Mucosa of rectum (tissue), 2 donors: Measurements from ENCODE around the gene EPHA2.

Source experiments
- H3K27ac ChIP-seq, 2 donors: one replicate each; pipeline ENCODE4 v1.7.0; 2013; ENCODE audit warnings: inconsistent platforms in 2 of 2, low read depth in 2 of 2, low read length in 2 of 2
- H3K27me3 ChIP-seq, 2 donors: one replicate each; pipeline ENCODE4 v1.7.0; 2013; ENCODE audit warnings: low read length in 2 of 2; ENCODE audit not compliant: control insufficient read depth in 2 of 2, insufficient read depth in 2 of 2
- H3K36me3 ChIP-seq, 2 donors: one replicate each; pipeline ENCODE4 v1.7.0; 2013; ENCODE audit warnings: low read length in 2 of 2; ENCODE audit not compliant: control insufficient read depth in 2 of 2, insufficient read depth in 2 of 2
- H3K4me1 ChIP-seq, 2 donors: one replicate each; pipeline ENCODE4 v1.7.0; 2013; ENCODE audit warnings: low read length in 2 of 2, mild to moderate bottlenecking in 1 of 2; ENCODE audit not compliant: control insufficient read depth in 2 of 2, insufficient read depth in 2 of 2
- H3K4me3 ChIP-seq, 2 donors: one replicate each; pipeline ENCODE4 v1.7.0; 2013; ENCODE audit warnings: low read length in 2 of 2
- H3K9ac ChIP-seq, 2 donors: one replicate each; pipeline ENCODE4 v1.7.0; 2013; ENCODE audit warnings: low read length in 2 of 2, low read depth in 1 of 2, mild to moderate bottlenecking in 1 of 2
- H3K9me3 ChIP-seq, 2 donors: one replicate each; pipeline ENCODE4 v1.7.0; 2013; ENCODE audit warnings: low read length in 2 of 2; ENCODE audit not compliant: control insufficient read depth in 2 of 2
- donor health status: healthy.
- donor health status: Normal muscosa, but diverticular disease.

The EPHA2 gene

GRCh38 chr1:16138772-16139221, 17.1 kb downstream of the EPHA2 start:
- Histone ChIP-seq H3K9ac (no peak overlapping the region), H3K27me3 (no peaks in the 10 kb centered on the region), H3K27ac (no peak overlapping the region), H3K4me1 (peaks cover 8% of the 10 kb centered on the region in 2 donors), H3K36me3 (peaks cover 16 to 28% of the 10 kb centered on the region in 2 donors), H3K4me3 (no peak overlapping the region), H3K9me3 (no peaks in the 10 kb centered on the region)

GRCh38 chr1:16137890-16138467, 17.9 kb downstream of the EPHA2 start:
- Histone ChIP-seq H3K36me3 (peaks cover 20 to 33% of the 10 kb centered on the region in 2 donors), H3K4me3 (no peak overlapping the region), H3K27me3 (no peaks in the 10 kb centered on the region), H3K27ac (no peak overlapping the region), H3K4me1 (peaks cover 0 to under 1% of the 10 kb centered on the region in 2 donors), H3K9me3 (no peaks in the 10 kb centered on the region), H3K9ac (no peak overlapping the region)

GRCh38 chr1:16135501-16135900, 20.4 kb downstream of the EPHA2 start:
- no peaks in the 10 kb centered on the region for H3K27me3 ChIP-seq
- no peak overlapping the region for H3K4me3 ChIP-seq
- peaks cover 31 to 52% of the 10 kb centered on the region in 2 donors for H3K36me3 ChIP-seq
- no peaks in the 10 kb centered on the region for H3K4me1 ChIP-seq
- no peak overlapping the region for H3K9ac ChIP-seq
- no peaks in the 10 kb centered on the region for H3K9me3 ChIP-seq
- H3K27ac ChIP-seq = no peak overlapping the region

DNA sequence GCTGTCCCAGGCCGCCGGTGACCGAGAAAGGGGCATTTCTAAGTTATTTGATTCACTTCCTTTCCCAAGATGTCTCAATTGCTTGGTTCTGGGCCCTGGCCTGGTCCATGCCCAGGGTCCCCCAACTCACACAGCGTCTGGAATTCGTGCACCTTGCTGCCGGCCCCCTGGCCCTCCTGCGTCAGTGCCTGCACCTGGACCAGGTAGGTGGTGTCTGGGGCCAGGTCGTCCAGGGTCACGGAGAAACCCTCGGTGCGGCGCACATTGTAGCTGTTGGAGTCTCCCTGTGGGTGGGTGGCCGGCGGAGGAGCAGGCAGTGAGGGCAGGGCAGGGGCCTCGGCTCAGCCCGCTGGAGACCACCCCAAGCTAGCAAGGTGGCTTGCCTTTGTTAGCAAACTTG, 21.0 kb downstream of the EPHA2 start:
- no peaks in the 10 kb centered on the region for H3K27me3 ChIP-seq
- H3K4me1 ChIP-seq = no peaks in the 10 kb centered on the region
- no peaks in the 10 kb centered on the region for H3K9me3 ChIP-seq
- no peak overlapping the region for H3K4me3 ChIP-seq
- H3K9ac ChIP-seq = no peak overlapping the region
- peaks cover 31 to 56% of the 10 kb centered on the region in 2 donors for H3K36me3 ChIP-seq
- no peak overlapping the region for H3K27ac ChIP-seq

GRCh38 chr1:16134066-16134801, 21.6 kb downstream of the EPHA2 start:
- Histone ChIP-seq H3K9me3 (no peaks in the 10 kb centered on the region), H3K27ac (no peak overlapping the region), H3K36me3 (peaks cover 31 to 62% of the 10 kb centered on the region in 2 donors), H3K4me3 (no peak overlapping the region), H3K4me1 (no peaks in the 10 kb centered on the region), H3K27me3 (no peaks in the 10 kb centered on the region), H3K9ac (no peak overlapping the region)

DNA sequence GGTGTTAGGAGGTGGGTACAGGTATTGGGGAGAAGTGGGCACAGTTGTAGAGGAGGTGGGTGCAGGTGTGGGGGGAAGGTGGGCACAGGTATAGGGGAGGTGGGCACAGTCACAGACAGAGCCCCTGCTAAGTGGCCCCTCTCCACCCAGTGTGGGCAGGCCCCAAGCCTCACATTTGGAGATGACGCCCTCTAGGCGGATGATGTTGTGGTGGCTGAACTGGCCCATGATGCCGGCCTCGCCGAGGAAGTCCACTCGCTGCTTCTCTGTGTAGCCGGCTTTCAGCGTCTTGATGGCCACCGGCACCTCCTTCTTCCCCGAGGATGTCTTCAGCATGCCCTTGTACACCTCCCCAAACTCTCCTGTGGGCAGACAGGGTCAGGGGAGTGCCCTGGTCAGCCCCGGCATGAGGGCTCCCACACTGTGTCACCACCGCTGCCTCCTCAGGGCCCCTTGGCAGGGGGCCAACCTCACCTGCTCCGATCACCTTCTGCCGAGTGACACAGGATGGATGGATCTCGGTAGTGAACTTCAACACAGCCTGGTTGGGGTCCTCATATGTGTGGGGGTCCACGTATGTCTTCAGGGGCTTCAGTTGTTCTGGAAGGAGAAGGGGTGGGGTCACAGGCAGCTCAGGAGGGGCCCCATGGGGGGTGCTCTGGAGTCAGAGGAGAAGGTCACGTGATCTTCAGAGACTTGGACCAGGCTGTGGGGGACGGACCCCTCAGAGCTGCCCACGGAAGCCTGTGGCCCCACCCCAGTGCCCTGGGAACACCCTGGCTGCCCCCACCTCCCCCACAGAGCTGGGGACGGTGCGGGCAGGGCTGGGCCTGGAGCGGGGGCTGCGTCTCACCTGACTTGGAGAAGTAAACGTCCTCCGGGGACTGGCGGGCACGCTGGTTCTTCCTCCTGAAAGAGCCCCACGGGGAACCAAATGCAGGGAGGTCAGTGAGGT, 22.6 kb downstream of the EPHA2 start:
- H3K27ac ChIP-seq = no peak overlapping the region

GRCh38 chr1:16132325-16132785, 23.5 kb downstream of the EPHA2 start:
- no peak overlapping the region for H3K27ac ChIP-seq
- no peaks in the 10 kb centered on the region for H3K4me1 ChIP-seq
- no peak overlapping the region for H3K4me3 ChIP-seq
- H3K9me3 ChIP-seq = no peaks in the 10 kb centered on the region
- peaks cover 34 to 58% of the 10 kb centered on the region in 2 donors for H3K36me3 ChIP-seq
- no peaks in the 10 kb centered on the region for H3K27me3 ChIP-seq
- no peak overlapping the region for H3K9ac ChIP-seq

More for the DNA sequence above, 22.6 kb downstream of the EPHA2 start:
- Histone ChIP-seq H3K4me3 (no peak overlapping the region), H3K4me1 (no peaks in the 10 kb centered on the region), H3K9ac (no peak overlapping the region), H3K36me3 (peaks cover 34 to 61% of the 10 kb centered on the region in 2 donors), H3K9me3 (no peaks in the 10 kb centered on the region), H3K27me3 (no peaks in the 10 kb centered on the region)

DNA sequence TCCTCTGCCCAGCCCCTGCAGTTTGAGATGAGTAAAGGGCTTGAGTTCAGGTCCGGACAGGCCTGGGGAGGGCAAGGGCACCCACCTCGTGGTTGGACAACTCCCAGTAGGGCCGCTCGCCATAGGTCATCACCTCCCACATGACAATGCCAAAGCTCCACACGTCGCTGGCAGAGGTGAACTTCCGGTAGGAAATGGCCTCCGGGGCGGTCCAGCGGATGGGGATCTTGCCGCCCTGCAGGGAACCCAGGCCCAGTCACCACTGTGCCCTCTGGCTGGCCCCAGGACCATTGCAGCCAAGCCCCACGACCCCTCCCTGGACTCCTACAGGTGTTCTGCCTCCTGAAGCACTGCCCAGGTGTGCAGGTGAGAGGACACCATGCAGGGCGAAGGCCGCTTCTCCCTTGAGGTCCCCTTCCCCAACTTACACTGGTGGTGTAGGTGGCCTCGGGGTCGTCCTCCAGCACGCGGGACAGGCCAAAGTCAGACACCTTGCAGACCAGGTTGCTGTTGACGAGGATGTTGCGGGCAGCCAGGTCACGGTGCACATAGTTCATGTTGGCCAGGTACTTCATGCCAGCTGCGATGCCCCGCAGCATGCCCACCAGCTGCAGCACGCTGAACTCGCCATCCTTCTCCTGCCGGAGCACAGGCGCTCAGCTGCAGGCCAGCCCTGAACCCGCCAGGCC, 24.1 kb downstream of the EPHA2 start:
- H3K9ac ChIP-seq = no peak overlapping the region
- H3K9me3 ChIP-seq = no peaks in the 10 kb centered on the region
- H3K4me3 ChIP-seq = no peak overlapping the region
- no peaks in the 10 kb centered on the region for H3K4me1 ChIP-seq
- no peaks in the 10 kb centered on the region for H3K27me3 ChIP-seq
- H3K36me3 ChIP-seq = peaks cover 39 to 58% of the 10 kb centered on the region in 2 donors
- no peak overlapping the region for H3K27ac ChIP-seq

DNA sequence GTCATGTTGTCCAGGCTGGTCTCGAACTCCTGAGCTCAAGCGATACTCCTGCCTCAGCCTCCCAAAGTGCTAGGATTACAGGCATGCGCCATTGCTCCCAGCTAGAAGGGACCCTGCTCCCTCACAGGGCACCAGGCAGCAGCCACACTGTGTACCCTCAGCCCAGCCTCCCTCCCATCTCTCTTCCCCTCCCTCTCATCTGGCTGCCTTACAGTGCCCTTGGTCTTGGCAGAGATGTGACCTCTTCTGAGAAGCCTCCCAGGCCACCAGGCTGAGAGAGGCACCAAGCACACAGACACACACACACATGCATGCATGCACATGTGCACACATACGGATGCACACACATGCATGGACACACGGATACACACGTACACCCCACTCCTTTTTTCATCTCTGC, 25.0 kb downstream of the EPHA2 start:
- H3K27ac ChIP-seq = no peak overlapping the region
- no peaks in the 10 kb centered on the region for H3K9me3 ChIP-seq
- no peaks in the 10 kb centered on the region for H3K27me3 ChIP-seq
- no peaks in the 10 kb centered on the region for H3K4me1 ChIP-seq
- no peak overlapping the region for H3K4me3 ChIP-seq
- peaks cover 42 to 60% of the 10 kb centered on the region in 2 donors for H3K36me3 ChIP-seq
- no peak overlapping the region for H3K9ac ChIP-seq
